ENCODE results near the gene PCP2.

The PCP2 gene

GRCh38 chr19:7633698-7634097 lies at the start of gene PCP2:
Gene PCP2, minus strand, starts transcription at chr19:7633719. Its CDS starts 262 bp downstream, at chr19:7633457.
- no peak for DNase-seq

- no peak for DNase-seq
These were observed 48.8 kb upstream of the PCP2 start for GRCh38 chr19:7682175-7682855.

GRCh38 chr19:7681340-7682174 lies 48.0 kb upstream of the PCP2 start:
- DNase-seq = peak; percentile 86

GRCh38 chr19:7680606-7681339 lies 47.3 kb upstream of the PCP2 start, which contains the start of gene TRAPPC5:
Gene TRAPPC5, plus strand, starts transcription at chr19:7680833. Its CDS starts 1,421 bp downstream, at chr19:7682254.
- DNase-seq = peak; percentile 89

DNA sequence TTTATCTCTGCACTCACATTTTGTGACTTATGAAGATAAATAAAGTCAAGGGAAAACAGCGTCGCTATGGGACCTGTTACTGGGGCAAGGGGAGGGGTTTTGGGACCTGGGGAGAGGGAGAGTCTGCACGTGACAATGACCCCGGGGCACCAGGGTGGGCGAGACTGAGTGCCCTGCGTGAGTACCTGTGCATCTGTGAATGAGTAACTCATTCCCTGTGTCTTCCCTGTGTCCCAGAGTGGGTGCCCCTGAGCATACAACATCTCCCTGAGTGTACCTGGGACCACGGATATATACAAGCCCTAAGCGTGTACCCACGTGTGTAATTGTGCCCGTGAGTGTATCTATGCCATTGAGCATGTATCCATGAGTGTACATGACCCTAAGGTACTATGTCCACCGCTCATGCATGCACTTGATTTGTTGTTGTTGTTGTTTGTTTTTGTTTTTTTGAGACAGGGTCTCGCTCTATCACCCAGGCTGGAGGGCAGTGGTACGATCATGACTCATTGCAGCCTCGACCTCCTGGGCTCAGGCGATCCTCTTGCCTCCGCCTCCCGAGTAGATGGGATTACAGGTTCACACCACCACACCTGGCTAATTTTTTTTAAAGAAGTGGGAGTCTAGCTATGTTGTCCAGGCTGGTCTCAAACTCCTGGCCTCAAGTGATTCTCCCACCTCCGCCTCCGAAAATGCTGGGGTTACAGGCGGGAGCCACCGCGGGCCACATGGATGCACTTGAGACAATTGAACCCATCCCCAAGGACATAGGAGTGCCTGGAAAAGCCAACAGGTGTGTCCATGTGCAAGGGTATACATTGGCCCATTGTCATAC lies 46.5 kb upstream of the PCP2 start:
- DNase-seq = no peak

- DNase-seq = peak; percentile 77
These were observed 45.6 kb upstream of the PCP2 start for GRCh38 chr19:7678971-7679751.

GRCh38 chr19:7677669-7678311 lies 44.3 kb upstream of the PCP2 start:
- DNase-seq = no peak

DNA sequence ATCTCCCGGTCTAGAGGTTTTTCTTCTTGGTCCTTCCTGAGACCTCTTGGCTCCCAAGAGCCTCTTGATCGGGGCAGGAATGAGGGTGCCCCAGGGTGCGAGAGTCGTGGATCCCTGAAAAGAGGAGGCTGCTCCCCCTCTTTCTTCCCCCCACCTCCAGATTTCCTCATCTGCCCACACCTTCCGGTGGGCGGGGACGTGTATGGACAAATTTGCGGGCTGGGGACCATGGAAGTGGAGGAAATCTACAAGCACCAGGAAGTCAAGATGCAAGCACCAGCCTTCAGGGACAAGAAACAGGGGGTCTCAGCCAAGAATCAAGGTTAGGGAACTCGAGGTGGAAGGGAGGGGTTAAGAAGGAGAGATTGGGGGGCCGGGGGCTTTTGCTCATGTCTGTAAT lies 43.3 kb upstream of the PCP2 start, which contains the start of gene MCEMP1:
MCEMP1 (plus strand) TSS at position 237 of the 400 bp plus-strand sequence; CDS start at position 268, 31 bp downstream.
- no peak for DNase-seq

- no peak for DNase-seq
These were observed 42.9 kb upstream of the PCP2 start for GRCh38 chr19:7676376-7676775.

GRCh38 chr19:7674010-7675005 lies 40.8 kb upstream of the PCP2 start:
- DNase-seq = peak; percentile 75

GRCh38 chr19:7672522-7672921 lies 39.0 kb upstream of the PCP2 start:
- no peak for DNase-seq

DNA sequence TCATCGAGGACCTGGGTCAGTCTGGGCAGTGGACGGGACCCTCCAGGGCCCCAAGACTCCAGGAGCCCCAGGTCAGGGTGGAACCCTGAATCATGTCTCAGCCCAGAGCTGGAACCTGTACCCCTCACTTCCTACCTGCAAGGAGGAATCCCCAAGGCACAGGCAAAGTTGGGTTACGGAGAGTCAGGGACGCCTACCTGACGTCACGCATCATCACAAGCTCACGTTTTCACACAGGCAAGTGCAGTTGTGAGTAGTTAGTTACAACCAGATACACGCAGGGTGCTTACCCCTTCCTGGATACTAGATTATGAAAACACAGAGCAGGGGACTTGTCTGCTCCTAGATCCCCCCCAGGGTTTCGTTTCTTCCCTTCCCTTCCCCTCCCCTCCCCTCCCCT lies 37.3 kb upstream of the PCP2 start:
- DNase-seq = no peak

DNA sequence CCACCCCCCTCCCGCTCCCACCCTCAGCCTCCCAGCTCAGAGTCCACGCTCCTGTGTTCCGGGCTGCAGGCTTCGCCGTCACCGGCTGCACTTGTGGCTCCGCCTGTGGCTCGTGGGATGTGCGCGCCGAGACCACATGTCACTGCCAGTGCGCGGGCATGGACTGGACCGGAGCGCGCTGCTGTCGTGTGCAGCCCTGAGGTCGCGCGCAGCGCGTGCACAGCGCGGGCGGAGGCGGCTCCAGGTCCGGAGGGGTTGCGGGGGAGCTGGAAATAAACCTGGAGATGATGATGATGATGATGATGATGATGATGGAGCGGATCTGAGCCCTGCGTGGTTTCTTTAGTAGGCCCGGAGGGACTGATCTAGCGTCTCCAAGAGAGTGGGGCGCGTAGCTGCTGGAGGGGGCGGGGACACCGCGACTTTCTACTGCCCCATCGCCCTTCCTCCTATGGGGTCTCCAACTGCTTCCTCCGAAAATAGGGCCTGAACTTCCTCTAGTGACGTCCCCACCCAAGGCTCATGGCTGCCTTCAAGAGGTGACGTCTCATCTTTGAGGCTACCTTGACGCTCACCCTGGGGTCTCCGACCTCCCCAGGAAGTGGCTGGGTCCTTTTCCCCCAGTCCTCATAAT lies 36.7 kb upstream of the PCP2 start:
- DNase-seq = peak; percentile 54

DNA sequence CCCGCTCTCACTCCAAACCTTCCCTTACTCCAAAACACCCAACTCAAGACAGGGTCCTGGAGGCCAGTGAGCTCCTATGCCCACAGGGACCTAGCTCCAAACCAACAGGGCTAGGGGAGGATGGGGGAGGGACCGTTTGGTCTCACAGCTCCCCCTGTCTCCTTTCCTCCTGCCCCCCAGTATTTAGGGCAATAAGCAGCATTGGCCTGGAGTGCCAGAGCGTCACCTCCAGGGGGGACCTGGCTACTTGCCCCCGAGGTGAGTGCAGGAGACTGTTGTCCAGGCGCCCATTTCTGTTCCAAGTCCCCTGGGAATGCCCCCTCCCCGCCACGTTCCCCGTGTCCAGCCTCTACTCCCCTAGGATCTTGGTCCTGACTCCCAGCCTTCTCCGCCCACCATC lies 36.1 kb upstream of the PCP2 start:
- DNase-seq = no peak

DNA sequence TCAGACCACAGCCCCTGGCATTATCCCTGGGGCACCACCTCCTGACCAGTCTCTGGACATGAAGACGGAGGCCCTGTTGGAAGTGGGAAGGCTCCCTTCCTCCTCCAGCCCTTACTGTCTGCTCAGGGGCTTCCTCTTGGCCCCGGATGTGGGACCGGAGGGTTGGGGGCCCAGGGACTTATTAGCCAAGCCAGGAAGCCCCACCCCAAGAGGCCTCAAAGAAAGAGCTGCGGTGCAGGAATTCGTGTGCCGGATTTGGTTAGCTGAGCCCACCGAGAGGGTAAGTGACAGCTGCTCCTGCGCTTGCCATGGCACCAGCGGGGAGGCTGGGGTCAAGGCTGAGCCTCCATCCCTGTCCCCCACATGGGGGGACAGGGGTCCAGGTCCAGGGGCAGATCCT lies 35.3 kb upstream of the PCP2 start, which contains the start of gene RETN:
RETN (plus strand) TSS at position 208 of the 400 bp plus-strand sequence. CDS start 278 bp downstream, outside the sequence.
- no peak for DNase-seq

DNA sequence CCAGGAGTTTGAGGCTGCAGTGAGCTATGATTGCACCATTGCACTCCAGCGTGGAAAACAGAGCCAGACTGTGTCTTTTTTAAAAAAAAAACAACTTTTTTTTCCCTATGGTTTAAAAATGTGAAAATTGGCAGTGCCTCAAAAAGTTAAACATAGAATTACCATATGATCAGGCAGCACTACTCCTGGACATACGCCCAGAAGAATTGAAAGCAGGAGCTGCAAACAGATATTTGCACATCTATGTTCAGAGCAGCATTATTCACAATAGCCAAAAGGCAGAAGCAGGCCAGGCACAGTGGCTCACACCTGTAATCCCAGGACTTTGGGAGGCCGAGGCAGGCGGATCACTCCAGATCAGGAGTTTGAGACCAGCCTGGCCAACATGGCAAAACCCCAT lies 31.6 kb upstream of the PCP2 start:
- DNase-seq = no peak

- DNase-seq = no peak
These were observed 30.2 kb upstream of the PCP2 start for GRCh38 chr19:7663706-7664105.

DNA sequence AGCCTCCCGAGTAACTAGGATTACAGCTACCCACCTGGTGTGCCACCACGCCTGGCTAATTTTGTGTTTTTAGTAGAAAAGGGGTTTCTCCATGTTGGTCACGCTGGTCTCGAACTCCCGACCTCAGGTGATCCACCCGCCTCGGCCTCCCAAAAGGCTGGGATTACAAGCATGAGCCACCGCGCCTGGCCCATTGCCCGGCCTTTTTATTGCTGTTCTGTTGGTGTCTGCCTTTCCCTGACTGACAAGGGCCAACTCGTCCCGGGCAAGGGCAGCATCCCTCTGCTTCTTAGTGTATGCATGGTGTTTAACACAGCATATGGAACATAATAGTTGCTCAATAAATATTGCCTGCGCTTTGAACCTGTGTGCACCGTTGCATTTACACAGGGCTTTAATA lies 29.1 kb upstream of the PCP2 start:
- DNase-seq = no peak
